Measurements from ENCODE around the gene PPP1R26. TPM values are rescaled to one million over a fixed set of nuclear protein-coding genes. Genes with fewer than 3 reads are reported as not detected.

Gene PPP1R26
- total and polyA plus RNA-seq, 2 of the 8 experiments (the other 6 are each of a cell fraction or from before 2014, with no cell fraction given) = 9.8 to 32.7 TPM

- no peak overlapping the region for H2BK5ac ChIP-seq (ENCODE audit: low read depth, low read length)
- DNase-seq (ENCODE audit: low read depth in 1 of 2, low spot score in 2 of 2) (peak in 1 of 2 experiments; percentile 28), FAIRE-seq (no peak)
- no peaks in the 10 kb centered on the region for H4K20me1 ChIP-seq (replicated peaks in 1 of 2; ENCODE audit: control insufficient read depth in 1 of 2, insufficient read depth in 2 of 2, low read length in 2 of 2)
- H3K79me2 ChIP-seq (ENCODE audit: control insufficient read depth in 1 of 2, insufficient read depth in 2 of 2, low read length in 2 of 2) = no peaks in the 10 kb centered on the region
- no peak overlapping the region for H3K27ac ChIP-seq (ENCODE audit: low read depth, low read length)
- H2BK15ac ChIP-seq (ENCODE audit: low read length) = no peak overlapping the region
- no peak overlapping the region for H3K56ac ChIP-seq (replicated peaks; ENCODE audit: insufficient read length, low read depth, low read length)
- no peak overlapping the region for H3K18ac ChIP-seq (ENCODE audit: extremely low read depth, low read length)
- POLR2A ChIA-PET (ENCODE audit: partially characterized antibody) = interaction anchor here (1.0 kb wide), 1 partner anchor 25 kb away, joined by 6 read pairs; no protein-coding TSS in a partner anchor
- no peak overlapping the region for H4K8ac ChIP-seq (ENCODE audit: extremely low read depth, insufficient read depth, low read length)
- no peaks in the 10 kb centered on the region for H3K9me3 ChIP-seq (ENCODE audit: insufficient read depth in 2 of 2, low read depth in 1 of 2, low read length in 1 of 2)
- no peak overlapping the region for H3K14ac ChIP-seq (ENCODE audit: insufficient read length)
- no peak overlapping the region for H4K5ac ChIP-seq (ENCODE audit: insufficient read length, low read depth, low read length)
- H3K23me2 ChIP-seq (ENCODE audit: low read depth, low read length) = no peaks in the 10 kb centered on the region
- H2BK20ac ChIP-seq (ENCODE audit: low read length) = no peak overlapping the region
- no peaks in the 10 kb centered on the region for H3K27me3 ChIP-seq (replicated peaks in 1 of 4; ENCODE audit: control insufficient read depth in 3 of 4, extremely low read depth in 1 of 4, insufficient read depth in 3 of 4, low read length in 3 of 4)
- H2AFZ ChIP-seq (ENCODE audit: low read length) = no peak overlapping the region; the same call in 1 of the 2 replicates
- H3K4me1 ChIP-seq (replicated peaks in 1 of 4; ENCODE audit: control insufficient read depth in 3 of 4, insufficient read depth in 4 of 4, low read length in 3 of 4) = peaks cover 0 to 9% (median 6%) of the 10 kb centered on the region in 4 experiments; a peak in 5 of 7 replicates
- no peak overlapping the region for H3K4ac ChIP-seq (replicated peaks; ENCODE audit: insufficient read length, low read depth, low read length)
- no peak overlapping the region for H3K23ac ChIP-seq (ENCODE audit: insufficient read length)
- no peak overlapping the region for H2BK12ac ChIP-seq (ENCODE audit: low read depth, low read length)
- CTCF ChIA-PET (ENCODE audit: partially characterized antibody) = interaction anchor here (0.8 to 1.3 kb wide), 2 partner anchors 26 to 73 kb away, joined by 3 read pairs; no protein-coding TSS in a partner anchor
- H3K9ac ChIP-seq (replicated peaks in 1 of 4; ENCODE audit: extremely low read depth in 1 of 4, low read depth in 3 of 4, low read length in 3 of 4) = no peak overlapping the region
- H3K4me2 ChIP-seq (ENCODE audit: insufficient read depth in 1 of 2, low read depth in 2 of 2, low read length in 2 of 2) = no peak overlapping the region
- no peaks in the 10 kb centered on the region for H3K79me1 ChIP-seq (ENCODE audit: low read depth, low read length)
- H3K36me3 ChIP-seq (ENCODE audit: control insufficient read depth in 2 of 4, insufficient read depth in 4 of 4, low read length in 3 of 4) = no peaks in the 10 kb centered on the region
- 95% methylated on average over 4 of the region's 5 CpGs; no CpG with 5 or more reads in 1 of the 2 experiments for WGBS, 2 experiments (ENCODE audit: extremely low coverage in 1 of 2, insufficient coverage in 1 of 2, insufficient read length in 1 of 2, insufficient replicate concordance in 2 of 2, low coverage in 1 of 2, low lambda C conversion rate in 2 of 2, missing lambda C conversion rate in 1 of 2)
- no peak overlapping the region for H2AK5ac ChIP-seq (ENCODE audit: low read depth, low read length)
- no peak overlapping the region for H4K91ac ChIP-seq (replicated peaks; ENCODE audit: insufficient read length, low read length)
- H3K4me3 ChIP-seq (ENCODE audit: extremely low read depth in 1 of 4, insufficient read depth in 2 of 4, low read depth in 3 of 4, low read length in 4 of 4) = no peak overlapping the region
- no peak overlapping the region for H2BK120ac ChIP-seq (replicated peaks; ENCODE audit: low read depth, low read length)
- no peak for TF ChIP-seq SIN3A (conservative IDR thresholded peaks at IDR 0.05 in 1 of 2, IDR thresholded peaks at IDR 0.05 in 1 of 2; ENCODE audit: low read depth in 1 of 2, low read length in 2 of 2)
- no peak for TF ChIP-seq KDM4A (IDR thresholded peaks at IDR 0.05; ENCODE audit: low read depth, low read length, severe bottlenecking)
- no peak for TF ChIP-seq RBBP5 (IDR thresholded peaks at IDR 0.05; ENCODE audit: borderline replicate concordance, low read depth, low read length)
Measured at GRCh38 chr9:135530146-135530545, 50.6 kb downstream of the PPP1R26 start.
